GM18873 (cell line): Measurements from ENCODE around the gene WFIKKN2.

Source experiments
- ATAC-seq: cut with Tn5 transposase; IDR thresholded peaks from one replicate; pipeline ENCODE4 v1.9.1; 2021; ENCODE audit warnings: mild to moderate bottlenecking, moderate library complexity, moderate number of reproducible peaks; ENCODE audit not compliant: unreplicated experiment, low FRiP score

Gene WFIKKN2

DNA sequence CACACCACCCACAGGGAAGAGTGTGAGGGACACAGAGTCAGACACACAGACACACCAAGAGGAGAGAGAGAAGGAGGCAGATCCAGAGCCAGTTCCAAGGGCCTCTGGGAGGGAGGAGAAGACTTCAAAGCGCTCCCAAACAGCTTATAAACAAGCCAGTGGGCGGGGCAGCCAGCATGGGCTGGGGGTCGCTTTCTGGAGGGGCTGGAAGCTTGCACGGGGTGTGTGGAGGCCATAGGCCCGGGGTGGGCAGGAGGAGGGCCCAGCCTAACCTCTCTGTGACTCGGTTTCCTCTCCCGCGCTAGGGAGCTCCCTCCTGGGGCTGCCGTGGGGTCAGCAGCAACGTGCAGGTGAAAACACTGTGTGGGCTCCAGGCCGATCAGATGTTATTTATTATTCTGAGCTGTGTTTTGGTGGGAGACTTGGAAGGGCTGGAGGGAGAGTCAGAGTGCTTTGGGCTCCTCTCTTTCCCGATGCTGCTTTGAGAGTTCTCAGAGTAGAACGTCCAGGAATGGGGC is 2.5 kb upstream of the WFIKKN2 start:
- no peak for ATAC-seq

DNA sequence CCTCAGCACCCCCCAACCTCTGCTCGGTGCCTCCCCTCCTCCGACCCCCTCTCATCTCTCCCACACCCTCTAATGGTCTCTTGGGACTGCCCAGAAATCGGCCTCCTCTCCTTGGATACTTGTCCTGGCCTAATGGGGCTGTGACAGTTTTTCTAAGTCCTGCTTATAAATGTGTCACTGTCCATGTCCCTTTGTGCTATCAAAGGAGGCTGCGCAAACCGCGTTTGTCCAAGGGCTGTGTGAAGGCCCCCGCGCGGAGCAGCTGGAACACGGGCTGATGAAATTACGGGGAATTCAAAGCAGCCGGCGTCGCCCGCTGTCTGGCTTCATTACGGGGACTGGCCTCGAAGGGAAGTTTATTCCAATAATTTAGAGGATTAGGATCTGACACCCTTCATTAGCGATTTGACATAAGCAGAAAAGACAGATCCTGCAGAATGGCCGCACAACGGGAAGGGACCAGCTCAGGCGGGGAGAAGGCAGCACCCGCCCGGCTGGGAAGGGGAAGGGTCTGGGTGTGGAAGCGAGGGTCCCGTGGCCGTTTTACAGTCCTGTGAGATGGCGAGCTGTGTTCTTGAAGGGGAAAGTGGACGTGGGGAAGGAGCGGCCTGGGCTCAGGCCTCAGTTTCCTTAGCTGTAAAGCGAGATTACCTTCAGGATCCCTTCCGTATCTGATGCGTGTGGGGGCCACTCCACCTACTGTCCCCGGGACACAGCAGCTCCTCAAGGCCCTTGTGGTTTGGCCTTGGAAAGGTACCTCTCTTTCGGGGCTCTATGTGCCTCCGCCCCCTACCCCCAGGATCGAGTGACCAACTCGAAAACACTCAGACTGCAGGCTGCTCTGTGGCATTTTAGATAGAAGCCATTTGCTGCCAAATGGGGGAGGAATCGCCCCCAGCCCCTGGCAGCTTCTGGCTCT is 1.6 kb upstream of the WFIKKN2 start:
- no peak for ATAC-seq

DNA sequence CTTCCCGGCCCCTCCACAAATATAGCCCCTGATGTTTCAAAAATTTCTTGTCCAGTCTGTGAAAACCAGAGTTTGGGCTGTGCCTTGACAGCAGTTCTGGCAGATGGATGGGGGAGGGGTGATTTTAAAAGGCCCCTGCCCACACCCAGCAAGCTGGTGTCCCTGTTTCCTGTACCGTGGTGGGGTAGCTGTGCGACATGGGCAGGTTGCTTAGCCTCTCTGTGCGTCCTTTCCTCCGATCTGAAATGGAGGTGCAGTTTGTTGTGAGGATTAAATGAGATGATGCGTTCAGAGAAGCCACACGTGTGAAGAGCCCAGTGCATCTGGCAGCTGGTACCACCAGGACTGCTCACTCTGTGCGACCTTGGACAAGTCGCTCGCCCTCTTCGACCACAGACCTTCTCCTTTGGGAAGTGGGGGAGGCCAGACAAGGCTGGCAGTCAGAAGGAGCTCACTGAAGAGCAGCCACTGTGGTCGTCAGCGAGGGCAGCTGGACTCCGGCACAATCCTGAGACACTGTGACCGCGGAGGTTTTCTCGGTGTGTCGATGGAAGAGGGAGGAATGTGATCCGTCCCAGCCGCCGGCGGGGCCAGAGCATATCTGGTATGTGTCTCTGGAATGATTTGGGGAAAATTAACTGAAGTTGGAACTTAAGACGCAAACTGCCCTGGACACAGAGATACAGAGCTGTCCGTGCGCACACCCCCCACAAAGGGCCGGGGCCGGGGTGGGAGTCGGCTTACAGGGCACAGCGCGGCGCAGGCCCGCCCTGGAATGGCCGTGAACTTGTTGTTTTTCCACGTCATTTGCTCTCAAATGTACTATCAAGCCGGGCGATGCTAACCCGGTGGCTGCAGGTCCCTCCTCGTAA is 721 bp upstream of the WFIKKN2 start:
- ATAC-seq: no peak

DNA sequence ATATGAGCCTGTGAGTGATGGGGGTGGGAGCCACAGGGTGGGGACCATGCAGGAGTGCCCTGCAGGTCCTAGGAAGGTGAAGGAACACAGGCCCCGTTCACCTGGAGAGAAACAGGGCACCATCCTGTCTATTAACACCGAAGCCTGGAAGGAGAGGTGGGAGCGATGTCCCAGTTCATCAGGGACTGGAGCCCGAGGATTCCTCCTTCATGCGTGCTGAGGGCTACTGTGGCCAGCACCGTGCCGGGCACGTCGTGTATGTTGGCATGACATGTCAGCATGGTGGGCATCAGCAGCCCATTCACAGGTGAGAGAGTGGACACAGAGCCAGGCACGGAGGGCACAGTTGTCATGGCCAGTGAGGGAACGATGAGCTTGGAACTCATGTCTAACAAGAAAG is 1.4 kb downstream of the WFIKKN2 start:
- ATAC-seq: no peak

DNA sequence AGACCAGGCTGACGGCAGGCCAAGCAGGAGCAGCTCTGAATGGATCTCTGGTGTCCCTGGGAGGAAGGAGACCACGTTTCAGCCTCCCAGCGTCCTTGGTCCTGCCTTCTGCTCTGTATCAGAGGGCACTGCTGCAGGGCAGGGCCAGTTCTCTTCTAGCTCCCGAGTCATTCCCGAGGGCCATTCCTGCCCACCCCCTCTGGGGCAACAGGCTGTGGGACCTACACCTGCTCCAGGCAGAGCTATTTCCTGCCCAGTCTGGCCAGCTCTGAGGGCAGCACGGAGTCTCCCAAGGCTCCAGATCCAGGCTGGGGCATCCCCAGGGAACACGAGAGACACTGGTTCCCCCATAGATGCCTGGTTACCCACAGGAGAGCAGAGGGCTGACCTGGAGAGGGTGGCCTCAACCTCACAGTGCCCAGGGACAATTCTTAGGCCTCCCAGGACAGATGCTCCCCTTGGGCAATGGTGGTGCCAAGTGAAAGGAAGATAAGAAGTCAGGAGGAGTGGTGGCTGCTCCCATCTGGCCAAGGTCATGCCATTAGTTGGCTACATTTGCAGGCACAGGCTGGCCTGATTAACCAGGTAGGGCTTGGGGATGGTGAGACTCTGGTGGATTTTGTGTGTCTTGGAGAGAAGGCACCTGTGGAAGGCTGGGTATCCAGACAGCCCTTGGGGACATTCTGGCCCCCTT is 2.0 kb downstream of the WFIKKN2 start:
- ATAC-seq: no peak

DNA sequence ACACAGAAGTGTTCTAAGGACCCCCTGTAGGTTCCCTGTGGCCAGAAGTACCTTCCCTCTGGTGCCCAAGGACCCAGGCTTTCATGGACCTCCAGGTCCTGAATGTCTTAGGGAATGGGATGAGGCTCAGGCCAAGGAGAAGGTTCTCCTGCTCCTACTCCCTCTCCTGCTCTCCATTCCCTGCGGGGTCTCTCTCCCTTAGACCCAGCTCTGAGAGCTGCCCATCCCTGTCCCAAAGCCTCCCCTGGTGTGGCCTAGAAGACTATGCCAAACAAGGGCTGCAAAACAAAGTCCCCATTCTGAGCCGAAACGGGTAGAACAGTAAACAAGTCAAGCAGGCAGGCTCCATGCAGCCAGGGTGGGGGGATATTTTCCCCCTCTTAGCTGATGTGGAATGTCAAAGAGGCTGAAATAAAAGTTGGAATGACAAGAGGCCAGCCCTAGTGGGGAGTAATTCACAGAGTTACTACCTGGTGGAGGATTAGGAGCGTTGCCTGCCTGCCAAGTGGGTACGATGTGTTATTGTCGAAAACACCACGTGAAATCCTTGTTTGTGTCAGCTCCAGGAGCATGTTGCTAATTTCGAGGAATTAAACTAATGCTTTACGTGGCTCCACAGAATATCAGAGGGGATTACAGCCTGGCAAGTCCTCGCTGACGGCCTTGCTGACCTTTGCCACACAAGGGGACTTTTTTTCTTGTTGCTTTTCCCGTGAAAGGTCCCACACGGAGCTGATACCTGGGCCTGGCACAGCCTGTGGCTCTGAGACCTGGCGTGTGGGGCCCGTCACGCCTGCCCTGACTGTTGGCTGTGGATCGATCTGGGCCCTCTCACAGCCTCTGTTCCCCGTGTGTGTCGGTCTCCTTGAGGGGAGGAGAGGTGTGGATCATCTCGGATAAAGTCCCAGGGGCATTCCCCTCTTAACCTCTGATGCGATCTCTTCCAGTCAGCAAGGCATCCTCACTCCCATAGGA is 2.9 kb downstream of the WFIKKN2 start:
- no peak for ATAC-seq

DNA sequence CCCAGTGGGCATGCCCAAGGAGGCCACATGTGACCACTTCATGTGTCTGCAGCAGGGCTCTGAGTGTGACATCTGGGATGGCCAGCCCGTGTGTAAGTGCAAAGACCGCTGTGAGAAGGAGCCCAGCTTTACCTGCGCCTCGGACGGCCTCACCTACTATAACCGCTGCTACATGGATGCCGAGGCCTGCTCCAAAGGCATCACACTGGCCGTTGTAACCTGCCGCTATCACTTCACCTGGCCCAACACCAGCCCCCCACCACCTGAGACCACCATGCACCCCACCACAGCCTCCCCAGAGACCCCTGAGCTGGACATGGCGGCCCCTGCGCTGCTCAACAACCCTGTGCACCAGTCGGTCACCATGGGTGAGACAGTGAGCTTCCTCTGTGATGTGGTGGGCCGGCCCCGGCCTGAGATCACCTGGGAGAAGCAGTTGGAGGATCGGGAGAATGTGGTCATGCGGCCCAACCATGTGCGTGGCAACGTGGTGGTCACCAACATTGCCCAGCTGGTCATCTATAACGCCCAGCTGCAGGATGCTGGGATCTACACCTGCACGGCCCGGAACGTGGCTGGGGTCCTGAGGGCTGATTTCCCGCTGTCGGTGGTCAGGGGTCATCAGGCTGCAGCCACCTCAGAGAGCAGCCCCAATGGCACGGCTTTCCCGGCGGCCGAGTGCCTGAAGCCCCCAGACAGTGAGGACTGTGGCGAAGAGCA is 4.4 kb downstream of the WFIKKN2 start:
- ATAC-seq: no peak

DNA sequence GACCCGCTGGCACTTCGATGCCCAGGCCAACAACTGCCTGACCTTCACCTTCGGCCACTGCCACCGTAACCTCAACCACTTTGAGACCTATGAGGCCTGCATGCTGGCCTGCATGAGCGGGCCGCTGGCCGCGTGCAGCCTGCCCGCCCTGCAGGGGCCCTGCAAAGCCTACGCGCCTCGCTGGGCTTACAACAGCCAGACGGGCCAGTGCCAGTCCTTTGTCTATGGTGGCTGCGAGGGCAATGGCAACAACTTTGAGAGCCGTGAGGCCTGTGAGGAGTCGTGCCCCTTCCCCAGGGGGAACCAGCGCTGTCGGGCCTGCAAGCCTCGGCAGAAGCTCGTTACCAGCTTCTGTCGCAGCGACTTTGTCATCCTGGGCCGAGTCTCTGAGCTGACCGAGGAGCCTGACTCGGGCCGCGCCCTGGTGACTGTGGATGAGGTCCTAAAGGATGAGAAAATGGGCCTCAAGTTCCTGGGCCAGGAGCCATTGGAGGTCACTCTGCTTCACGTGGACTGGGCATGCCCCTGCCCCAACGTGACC is 5.0 kb downstream of the WFIKKN2 start:
- no peak for ATAC-seq

DNA sequence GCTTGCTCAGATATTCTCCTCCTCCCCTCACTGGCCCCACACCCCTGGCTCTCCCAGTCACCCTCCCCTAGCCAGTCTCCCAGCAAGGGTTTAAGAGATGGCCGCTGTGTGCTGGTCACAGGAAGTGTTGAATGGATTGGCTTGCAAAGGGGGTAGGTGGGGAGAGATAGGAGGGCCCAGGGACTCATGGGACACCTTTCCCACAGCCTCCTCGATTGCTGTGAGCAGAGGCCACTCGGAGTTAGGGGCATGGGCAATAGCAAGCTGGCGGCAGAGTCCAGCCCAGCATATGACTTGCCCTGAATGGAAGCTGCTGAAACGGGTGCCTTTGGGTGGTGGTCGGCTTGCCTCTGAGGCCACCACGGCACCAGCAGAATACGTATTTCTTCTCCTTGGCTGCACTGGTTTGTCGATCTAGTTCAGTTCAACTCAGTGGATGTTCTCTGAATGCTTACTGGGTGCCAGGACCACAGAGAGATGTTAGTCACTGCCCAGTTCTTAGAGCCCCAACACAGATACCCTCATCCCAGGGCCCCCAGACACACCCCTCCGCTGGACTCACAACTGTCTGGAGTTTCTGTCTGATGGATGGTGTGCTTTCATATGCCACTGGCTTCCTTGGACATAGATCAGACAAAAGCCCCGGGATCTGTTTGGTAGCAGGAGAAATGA is 6.0 kb downstream of the WFIKKN2 start:
- no peak for ATAC-seq

DNA sequence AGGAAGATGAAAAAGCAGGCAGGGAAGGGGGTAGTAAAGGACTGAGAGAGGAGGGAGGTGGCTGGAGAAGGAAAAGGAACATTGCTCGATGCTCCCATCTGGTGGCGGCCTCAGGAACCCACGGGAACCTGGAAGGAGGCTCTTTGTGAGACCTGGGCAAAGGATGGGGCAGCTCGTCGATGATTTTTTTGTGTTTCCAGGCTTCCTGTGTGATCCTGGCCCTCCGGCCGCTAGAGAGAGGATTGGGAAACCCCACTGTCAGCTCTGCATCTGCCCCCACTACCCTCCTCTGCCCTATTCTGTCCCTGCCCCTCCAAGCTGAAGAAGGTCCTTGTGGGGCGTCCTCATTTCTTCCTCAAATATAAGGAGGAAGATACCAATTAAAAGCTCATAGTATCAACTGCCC is 6.6 kb downstream of the WFIKKN2 start:
- ATAC-seq: no peak

DNA sequence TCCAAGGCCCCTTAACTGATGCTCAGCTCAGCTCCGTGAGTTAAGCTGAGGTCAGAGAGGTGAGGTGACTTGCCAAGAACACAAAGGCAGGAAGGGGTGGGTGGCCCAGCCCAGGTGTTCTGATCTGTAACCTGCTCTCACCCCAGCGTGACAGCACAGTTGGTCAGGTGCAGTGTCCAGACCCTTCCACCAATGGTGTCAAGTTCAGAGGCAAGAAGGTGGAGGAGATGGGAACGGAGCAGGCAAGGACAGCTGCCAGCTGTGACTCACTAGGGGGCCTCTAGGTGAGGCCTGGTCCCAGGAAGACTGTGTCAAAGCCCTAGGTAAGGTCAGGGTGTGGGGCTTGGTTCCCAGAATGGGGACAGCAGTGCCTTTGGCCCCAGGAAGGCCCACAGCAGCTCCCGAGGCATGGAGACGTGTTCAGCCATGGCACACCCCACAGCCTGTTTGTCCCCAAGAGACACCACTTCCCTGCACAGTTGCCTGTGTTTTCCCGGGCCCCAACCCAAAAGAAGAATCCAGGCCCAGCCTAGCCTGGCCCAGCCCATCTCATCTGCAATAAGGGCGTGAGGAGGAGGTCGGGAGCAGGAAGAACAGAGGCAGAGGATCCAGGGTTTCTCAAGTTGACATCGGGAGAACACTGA is 7.2 kb downstream of the WFIKKN2 start:
- ATAC-seq: no peak

DNA sequence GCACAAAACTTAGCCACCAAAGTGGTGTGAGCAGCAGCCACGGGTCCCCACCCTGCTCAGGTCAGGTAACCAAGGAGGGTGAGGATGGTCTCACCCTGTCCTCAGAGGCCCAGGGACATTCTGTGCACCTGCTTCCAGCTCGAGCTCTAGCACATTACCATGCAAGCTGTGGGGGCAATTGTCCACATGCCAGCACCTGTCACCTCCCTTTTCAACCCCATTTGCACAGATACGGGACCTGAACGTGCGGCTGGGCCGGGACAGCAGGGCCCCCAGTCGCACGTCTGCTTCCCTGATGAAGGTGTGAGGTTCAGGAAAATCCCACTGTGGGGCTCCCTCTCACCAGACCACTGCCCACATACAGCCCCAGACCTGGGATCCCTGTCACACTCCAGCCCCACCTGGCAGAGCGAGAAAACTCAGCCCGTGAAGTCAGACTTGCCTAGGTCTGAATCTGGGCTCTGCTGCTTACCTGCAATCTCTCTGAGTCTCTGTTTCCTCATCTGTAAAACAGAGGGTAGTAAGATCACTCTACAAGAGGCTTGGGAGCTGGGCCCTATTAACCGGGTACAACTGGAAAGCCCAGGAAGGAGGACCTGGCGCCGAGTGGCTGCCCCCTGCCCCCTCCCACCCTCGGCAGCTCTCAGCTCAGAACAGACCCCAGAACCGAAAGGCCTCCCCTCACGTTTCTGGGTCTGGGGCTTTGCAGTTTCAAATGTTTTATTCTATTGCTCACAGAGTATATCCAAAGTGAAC is 7.9 kb downstream of the WFIKKN2 start:
- ATAC-seq: no peak

DNA sequence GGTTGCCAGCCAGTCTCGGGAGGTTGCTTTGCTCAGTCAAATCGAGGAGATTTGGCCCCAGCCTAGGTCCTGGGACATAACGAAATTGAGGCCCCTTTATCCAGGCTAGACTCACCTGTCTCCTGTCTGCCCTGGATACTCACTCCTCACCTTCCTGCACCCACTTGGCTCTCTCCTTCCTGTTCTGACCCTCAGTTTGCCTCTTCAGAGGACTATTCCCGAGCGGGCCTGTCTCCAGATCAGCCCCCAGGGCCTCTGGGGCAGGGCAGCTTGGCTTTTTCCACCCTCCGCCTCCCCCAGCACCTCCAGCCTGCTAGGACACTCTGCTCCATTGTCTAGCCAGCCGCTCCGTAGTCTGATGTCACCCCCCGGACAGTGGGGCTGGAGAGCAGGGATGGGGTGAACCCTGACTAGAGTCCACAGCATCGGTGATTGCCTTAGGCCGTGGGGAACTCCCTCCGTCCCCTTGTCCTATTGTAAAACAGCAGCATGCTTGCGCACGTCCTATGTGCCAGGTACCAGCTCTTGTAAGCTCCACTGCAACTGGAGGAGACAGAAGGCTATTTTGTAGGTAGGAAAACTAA is 8.8 kb downstream of the WFIKKN2 start:
- no peak for ATAC-seq

DNA sequence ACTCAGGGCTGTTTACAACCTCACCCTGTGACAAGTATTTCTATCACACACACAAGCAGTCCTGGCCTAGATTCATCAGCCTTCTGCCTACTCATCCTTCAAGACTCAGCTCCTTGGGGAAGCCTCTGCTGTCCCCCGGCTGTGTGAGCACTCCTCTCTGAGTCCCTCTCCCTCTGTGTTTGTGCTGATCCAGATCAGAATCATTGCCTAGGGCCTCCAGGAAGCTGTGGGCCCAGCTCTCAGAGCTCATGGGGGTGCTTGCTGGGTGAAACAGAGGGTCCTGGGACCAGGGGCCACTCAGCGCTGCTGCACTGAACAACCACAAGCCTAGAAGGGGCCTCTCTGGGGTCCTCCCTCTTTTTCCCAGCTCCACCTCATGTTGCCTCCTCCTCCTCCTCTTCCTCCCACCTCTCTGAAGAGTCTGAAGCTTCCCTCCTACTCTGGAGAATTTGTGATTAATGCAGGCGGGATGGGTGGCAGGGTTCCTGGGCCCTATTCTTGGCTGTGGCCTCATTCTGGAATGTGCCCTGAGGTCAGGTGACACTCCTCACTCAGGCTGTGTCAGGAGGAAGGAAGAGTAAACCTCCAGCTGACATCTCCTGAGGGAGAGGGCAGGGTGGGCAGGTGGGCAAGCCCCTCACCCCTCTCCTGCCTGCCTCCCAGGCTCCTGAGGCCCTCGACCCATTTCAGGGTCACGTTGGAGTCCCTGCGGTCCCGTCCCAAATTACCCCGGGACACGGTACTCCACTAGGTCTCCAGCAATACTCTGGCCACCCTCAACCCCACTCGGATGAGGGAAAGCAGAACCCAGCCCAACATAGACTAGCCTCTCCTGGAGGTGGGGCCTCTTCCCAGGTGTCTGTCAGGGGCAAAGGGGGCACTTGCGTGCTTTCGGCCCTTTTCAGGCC is 10.1 kb downstream of the WFIKKN2 start:
- no peak for ATAC-seq

DNA sequence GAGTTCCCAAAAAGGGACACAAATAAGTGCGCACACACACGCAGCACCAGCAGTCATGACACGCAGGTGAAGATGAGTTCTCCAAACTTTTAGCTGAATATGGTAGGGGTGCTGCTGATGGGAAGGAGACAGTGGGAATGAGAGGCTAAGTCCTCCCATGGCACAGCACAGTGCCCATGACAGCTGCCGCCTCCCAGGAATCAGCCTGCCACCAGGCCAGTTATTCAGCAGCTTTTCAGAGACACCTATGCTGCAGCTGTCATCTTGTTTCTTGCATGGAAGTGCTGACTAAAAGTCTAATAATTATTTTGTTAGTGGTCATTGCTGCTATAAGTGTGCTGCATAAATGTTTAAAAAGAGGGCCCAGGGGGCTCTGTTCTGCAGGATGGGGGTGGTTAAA is 12.2 kb downstream of the WFIKKN2 start:
- no peak for ATAC-seq

DNA sequence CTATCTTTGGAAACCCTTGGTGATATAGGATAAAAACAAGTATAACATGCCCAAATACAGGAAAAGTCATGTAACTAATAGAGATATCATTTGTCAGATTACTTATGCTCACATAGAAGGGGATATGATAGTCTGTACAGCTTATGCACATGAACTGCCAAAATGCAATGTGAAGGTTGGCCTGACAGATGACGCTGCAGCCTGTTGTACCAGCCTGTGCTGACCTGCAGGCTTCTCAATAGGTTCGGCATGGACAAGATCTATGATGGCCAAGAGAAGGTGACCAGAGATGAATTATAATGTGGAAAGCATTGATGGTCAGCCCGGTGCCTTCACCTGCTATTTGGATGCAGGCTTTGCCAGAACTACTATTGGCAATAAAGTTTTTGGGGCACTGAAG is 12.7 kb downstream of the WFIKKN2 start:
- ATAC-seq: no peak
